Measurements from ENCODE around the gene CIAO3.

CIAO3 gene

DNA sequence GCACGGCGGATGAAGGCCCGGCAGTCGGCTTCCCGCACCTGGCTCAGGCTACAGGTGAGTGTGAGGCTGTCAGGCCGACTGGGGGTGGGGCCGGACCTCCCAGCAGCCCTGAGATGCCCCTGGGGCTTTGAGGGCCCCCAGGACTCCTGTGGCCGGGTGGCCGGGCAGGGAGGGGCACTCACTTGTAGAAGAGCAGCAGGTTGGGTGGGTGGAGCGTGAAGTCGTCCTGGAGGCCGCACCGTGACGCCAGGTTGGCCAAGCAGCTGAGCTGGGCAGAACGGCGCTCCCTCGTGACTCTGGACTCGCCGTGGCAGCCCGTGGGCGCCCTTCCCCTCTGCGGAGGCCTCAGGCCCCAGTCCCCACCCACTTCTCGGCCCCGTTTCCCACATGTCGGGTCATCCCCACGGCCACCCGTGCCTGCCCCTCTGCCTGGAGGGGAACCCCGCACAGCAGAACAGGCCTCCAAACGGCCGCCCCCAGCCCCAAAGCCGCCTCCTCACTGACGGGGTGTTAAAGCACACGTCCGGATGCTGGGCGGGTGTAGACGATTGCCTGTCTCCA is 34.5 kb upstream of the CIAO3 start:
- no peak for DNase-seq (ENCODE audit: low spot score)
- TF ChIP-seq, protein P1, sequence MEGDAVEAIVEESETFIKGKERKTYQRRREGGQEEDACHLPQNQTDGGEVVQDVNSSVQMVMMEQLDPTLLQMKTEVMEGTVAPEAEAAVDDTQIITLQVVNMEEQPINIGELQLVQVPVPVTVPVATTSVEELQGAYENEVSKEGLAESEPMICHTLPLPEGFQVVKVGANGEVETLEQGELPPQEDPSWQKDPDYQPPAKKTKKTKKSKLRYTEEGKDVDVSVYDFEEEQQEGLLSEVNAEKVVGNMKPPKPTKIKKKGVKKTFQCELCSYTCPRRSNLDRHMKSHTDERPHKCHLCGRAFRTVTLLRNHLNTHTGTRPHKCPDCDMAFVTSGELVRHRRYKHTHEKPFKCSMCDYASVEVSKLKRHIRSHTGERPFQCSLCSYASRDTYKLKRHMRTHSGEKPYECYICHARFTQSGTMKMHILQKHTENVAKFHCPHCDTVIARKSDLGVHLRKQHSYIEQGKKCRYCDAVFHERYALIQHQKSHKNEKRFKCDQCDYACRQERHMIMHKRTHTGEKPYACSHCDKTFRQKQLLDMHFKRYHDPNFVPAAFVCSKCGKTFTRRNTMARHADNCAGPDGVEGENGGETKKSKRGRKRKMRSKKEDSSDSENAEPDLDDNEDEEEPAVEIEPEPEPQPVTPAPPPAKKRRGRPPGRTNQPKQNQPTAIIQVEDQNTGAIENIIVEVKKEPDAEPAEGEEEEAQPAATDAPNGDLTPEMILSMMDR (IDR thresholded peaks at IDR 0.05): no peak
- no peak overlapping the region for H3K4me3 ChIP-seq
- no peak overlapping the region for H3K27ac ChIP-seq

DNA sequence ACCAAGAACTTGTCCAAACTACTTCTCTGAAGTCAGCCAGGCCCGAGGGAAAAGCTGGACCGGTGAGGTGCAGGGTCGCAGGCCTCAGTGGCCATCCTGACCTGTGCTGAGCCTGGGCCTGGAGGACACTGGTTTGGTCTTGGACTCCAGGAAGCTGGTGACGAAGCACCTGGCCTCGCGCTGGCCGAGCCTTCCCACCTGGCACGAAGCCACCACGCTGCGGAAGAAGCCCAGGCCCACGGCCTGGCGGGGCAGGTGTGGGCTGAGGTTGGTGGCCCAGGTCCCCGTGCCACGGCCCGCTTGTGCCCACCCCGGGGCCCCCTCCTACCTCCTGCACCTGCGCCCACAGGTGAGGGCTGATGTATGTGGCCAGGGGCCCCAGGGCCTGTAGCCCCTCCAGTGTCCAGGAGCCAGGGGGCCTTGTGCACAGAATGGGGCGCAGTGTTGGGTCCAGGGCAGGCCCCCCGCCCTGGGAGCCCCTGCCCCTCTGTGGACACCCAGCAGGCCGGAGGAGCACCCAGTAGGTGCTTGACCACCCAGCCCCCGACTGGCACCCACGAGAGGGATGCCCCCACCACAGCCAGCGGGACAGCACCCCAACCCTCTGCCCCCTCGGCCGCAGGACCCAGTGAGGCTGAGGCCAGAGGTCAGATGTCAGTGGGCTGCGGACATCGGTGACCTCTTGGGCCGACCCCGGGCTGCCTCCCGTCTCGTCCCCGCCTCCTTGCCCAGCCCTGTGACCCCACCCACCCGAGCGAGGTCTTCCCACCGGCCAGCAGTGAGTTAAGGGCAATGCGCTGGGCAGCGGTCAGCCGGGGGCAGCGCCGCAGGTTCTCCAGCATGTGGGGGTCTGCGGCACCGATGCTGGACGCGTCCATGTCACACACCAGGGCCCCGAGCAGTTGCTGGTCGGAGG is 33.5 kb upstream of the CIAO3 start:
- H3K4me3 ChIP-seq: no peak overlapping the region
- H3K27ac ChIP-seq: no peak overlapping the region
- TF ChIP-seq, protein P1 (IDR thresholded peaks at IDR 0.05): no peak
- DNase-seq (ENCODE audit: low spot score): no peak

DNA sequence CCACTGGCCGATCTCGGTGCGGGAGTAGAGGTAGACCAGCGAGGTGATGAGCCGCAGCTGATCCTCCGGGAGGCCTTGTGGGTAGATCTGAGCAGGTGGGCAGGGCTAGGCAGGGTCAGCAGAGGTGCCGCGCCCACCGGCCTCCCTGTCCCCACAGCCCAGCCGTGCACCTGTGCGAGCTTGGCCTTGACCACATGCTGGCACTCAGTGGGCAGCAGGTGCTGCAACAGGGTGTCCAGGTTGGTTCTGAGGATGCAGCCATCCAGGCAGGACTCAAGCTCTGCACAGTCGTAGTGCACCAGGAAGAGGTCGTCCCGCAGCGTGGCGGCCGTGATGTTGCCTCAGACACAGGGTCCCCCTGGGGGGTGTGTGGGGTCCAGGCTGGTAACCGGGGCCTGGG is 32.2 kb upstream of the CIAO3 start:
- TF ChIP-seq, protein P1 (IDR thresholded peaks at IDR 0.05): no peak
- Histone ChIP-seq H3K27ac (no peak overlapping the region), H3K4me3 (no peak overlapping the region)
- no peak for DNase-seq (ENCODE audit: low spot score)

DNA sequence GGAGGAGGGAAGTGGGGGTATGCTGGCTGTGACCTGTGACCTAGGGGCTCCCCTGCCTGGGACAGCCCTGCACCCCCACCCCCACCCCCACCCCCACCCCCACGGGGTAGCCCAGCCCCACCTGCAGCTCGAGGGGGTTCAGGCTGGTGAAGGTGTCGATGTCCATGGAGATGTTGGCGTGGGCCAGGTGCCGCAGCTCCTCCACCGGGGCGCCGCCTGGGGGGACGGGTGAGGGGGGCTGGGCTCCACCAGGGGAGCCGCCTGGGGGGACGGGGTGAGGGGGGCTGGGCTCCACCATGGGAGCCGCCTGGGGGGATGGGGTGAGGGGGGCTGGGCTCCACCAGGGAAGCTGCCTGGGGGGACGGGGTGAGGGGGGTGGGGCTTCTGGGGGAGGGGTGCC is 29.6 kb upstream of the CIAO3 start:
- no peak overlapping the region for H3K4me3 ChIP-seq
- H3K27ac ChIP-seq: no peak overlapping the region
- DNase-seq (ENCODE audit: low spot score): no peak
- TF ChIP-seq, protein P1 (IDR thresholded peaks at IDR 0.05): no peak

DNA sequence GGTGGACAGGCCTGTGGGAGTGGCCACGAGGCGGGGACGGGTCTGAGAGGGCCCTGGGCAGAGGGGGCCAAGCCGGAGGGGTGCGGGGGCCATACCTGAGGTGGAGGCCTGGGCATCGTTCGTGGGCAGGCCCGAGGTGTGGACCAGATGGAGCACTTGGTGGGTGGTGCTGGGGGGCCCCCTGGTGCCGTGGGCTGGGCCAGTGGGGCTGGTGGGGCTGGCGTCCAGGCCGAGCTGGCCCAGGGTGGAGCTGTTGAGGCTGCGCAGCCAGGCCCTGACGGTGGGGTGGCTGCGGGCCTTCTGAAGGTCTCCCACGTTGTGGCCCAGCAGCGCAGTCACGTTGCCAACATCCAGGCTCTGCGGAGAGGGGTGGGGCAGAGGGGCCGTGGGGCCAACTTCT is 29.1 kb upstream of the CIAO3 start:
- DNase-seq (ENCODE audit: low spot score): no peak
- no peak overlapping the region for H3K27ac ChIP-seq
- TF ChIP-seq, protein P1 (IDR thresholded peaks at IDR 0.05): no peak
- no peak overlapping the region for H3K4me3 ChIP-seq

DNA sequence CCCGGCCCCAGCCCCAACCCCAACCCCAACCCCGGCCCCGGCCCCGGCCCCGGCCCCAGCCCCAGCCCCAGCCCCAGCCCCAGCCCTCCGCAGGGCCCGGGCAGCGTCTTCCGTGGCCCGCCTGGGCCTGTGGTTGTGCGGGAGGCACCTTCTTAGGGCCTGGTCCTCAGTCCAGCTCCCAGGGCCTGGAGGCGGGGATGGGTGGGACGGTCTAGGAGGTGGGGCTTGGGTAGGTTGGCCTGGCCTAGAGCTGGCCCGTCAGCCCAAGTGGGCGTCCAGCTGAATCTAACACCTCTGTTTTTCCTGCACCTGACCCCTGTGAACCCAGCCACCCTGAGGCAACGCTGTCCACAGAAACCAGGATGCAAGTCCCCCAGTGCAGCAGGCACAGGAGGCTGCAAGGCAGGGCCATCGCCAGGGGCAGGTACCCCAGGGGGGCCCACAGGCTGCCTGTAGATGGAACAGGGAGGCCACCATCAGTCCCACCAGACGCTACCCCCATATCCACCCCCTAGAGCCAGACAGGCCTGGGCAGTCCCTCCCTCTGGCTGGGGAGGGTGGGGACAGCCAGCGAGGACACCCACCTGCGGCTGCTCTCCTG is 28.5 kb upstream of the CIAO3 start:
- Histone ChIP-seq H3K27ac (no peak overlapping the region), H3K4me3 (no peak overlapping the region)
- no peak for DNase-seq (ENCODE audit: low spot score)
- TF ChIP-seq, protein P1 (IDR thresholded peaks at IDR 0.05): no peak

All from coronary artery (tissue), 2 donors.